ENCODE data around the gene FRMPD4. TPM values are rescaled to one million over a fixed set of nuclear protein-coding genes. Genes with fewer than 3 reads are reported as not detected.

The FRMPD4 gene
- total RNA-seq, 1 experiment from 2014 or later = 0.24 TPM

- Mint-ChIP-seq H3K4me3 (no peak overlapping the region), H3K9me3 (peaks cover 66 to 74% of the 10 kb centered on the region in 2 experiments), H3K27me3 (ENCODE audit: low read depth) (peaks cover 1% of the 10 kb centered on the region; the same call in 1 of the 2 replicates), H3K27ac (no peak overlapping the region), H3K4me1 (peaks cover 2 to 7% of the 10 kb centered on the region in 2 experiments; a peak in 2 of 4 replicates), H3K36me3 (ENCODE audit: insufficient read depth in 1 of 3, low read depth in 3 of 3) (no peaks in the 10 kb centered on the region; a peak in 3 of 7 replicates)
- Histone ChIP-seq H3K14ac (ENCODE audit: insufficient read depth, low read length) (no peak overlapping the region), H2BK20ac (ENCODE audit: low read depth, low read length, poor library complexity, severe bottlenecking) (no peak overlapping the region), H4K5ac (ENCODE audit: insufficient read length, low read depth, low read length) (no peak overlapping the region), H3K4ac (ENCODE audit: low read depth, low read length) (no peak overlapping the region), H2BK5ac (ENCODE audit: insufficient read length, low read length) (no peak overlapping the region), H4K20me1 (ENCODE audit: control insufficient read depth, insufficient read depth, insufficient read length) (no peaks in the 10 kb centered on the region), H3K23ac (ENCODE audit: insufficient read length, low read depth, low read length) (no peak overlapping the region), H3K18ac (ENCODE audit: insufficient read length, low read depth, low read length) (no peak overlapping the region), H3K9me3 (ENCODE audit: control insufficient read depth, low read depth, low read length) (no peaks in the 10 kb centered on the region), H3K27ac (ENCODE audit: insufficient read length, low read depth, low read length) (no peak overlapping the region), H2BK15ac (ENCODE audit: low read depth, low read length) (no peak overlapping the region), H2AFZ (ENCODE audit: low read length) (no peak overlapping the region), H2BK120ac (ENCODE audit: low read depth, low read length, poor library complexity, severe bottlenecking) (no peak overlapping the region), H3K27me3 (ENCODE audit: insufficient read depth, low read length) (no peaks in the 10 kb centered on the region), H3K4me1 (ENCODE audit: insufficient read depth, low read length) (no peaks in the 10 kb centered on the region), H3K9ac (ENCODE audit: extremely low read depth, insufficient read length, low read length) (no peak overlapping the region), H2BK12ac (ENCODE audit: insufficient read length, low read depth, low read length) (no peak overlapping the region), H4K8ac (replicated peaks; ENCODE audit: insufficient read length, low read depth, low read length) (no peak overlapping the region), H3K79me1 (ENCODE audit: insufficient read depth, low read depth, low read length, poor library complexity, severe bottlenecking) (no peaks in the 10 kb centered on the region), H3K79me2 (ENCODE audit: insufficient read depth, low read length) (no peaks in the 10 kb centered on the region), H3K56ac (ENCODE audit: insufficient read length, low read depth, low read length) (no peak overlapping the region), H2AK5ac (ENCODE audit: insufficient read length, low read length) (no peak overlapping the region), H3K23me2 (ENCODE audit: insufficient read length, low read depth, low read length, poor library complexity, severe bottlenecking) (no peaks in the 10 kb centered on the region), H4K91ac (ENCODE audit: insufficient read length, low read depth, low read length) (no peak overlapping the region), H3K4me2 (ENCODE audit: insufficient read depth, insufficient read length, low read length) (no peak overlapping the region), H3T11ph (ENCODE audit: low read length) (no peak overlapping the region)
- WGBS (ENCODE audit: extremely low coverage, insufficient read length, low lambda C conversion rate) = no CpG with 5 or more reads among the region's 2 CpGs
- TF ChIP-seq, protein P1, sequence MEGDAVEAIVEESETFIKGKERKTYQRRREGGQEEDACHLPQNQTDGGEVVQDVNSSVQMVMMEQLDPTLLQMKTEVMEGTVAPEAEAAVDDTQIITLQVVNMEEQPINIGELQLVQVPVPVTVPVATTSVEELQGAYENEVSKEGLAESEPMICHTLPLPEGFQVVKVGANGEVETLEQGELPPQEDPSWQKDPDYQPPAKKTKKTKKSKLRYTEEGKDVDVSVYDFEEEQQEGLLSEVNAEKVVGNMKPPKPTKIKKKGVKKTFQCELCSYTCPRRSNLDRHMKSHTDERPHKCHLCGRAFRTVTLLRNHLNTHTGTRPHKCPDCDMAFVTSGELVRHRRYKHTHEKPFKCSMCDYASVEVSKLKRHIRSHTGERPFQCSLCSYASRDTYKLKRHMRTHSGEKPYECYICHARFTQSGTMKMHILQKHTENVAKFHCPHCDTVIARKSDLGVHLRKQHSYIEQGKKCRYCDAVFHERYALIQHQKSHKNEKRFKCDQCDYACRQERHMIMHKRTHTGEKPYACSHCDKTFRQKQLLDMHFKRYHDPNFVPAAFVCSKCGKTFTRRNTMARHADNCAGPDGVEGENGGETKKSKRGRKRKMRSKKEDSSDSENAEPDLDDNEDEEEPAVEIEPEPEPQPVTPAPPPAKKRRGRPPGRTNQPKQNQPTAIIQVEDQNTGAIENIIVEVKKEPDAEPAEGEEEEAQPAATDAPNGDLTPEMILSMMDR (conservative IDR thresholded peaks at IDR 0.05) = 0 out of 3 replicates have a peak, but pooled peaks have one; percentile 25
- no peak for DNase-seq
These were observed 324.8 kb downstream of the FRMPD4 start for GRCh38 chrX:12463052-12463451.

All from H9 (cell line).